Endothelial cell of umbilical vein (primary cell): ENCODE data around the gene BIRC2. TPM values are rescaled to one million over a fixed set of nuclear protein-coding genes. Genes with fewer than 3 reads are reported as not detected.
A peak's percentile ranks its signal among the peaks of the same experiment; 100 is the strongest.

Experiments used
- BruUV-seq: library from RNA; stranded (reverse); fragments of 400-500 nt; replicated peaks from 2 replicates; lab custom pipeline; 2021; lab: Mats Ljungman, UMichigan
- CTCF ChIA-PET: fragments of 300-600, 350-600 bp; sonication (Branson Sonifier 250); formaldehyde crosslinking; loops from one replicate; lab custom pipeline; 2021; ENCODE audit warnings: antibody characterized with exemption, inconsistent platforms; lab: Charles Lee
- POLR2A ChIA-PET: fragments of 300-600, 350-600 bp; sonication (Branson Sonifier 250); formaldehyde crosslinking; loops from one replicate; lab custom pipeline; 2021; ENCODE audit warnings: antibody characterized with exemption, inconsistent platforms; lab: Charles Lee
- DNase-seq: peaks from one replicate; pipeline ENCODE4 v3.0.0-alpha.2; 2011; ENCODE audit warnings: low read depth, low spot score
- FAIRE-seq: peaks from 2 replicates; lab custom pipeline; 2011; peaks lifted over from hg19 to GRCh38; lab: Jason Lieb, UNC
- H2AFZ ChIP-seq: 2 replicates; pipeline ENCODE4 v1.6.0; 2012; ENCODE audit warnings: low read depth, low read length, control low read depth, inconsistent platforms
- H3K27ac ChIP-seq: 2 replicates; pipeline ENCODE4 v1.5.1; 2011; ENCODE audit warnings: low read depth, mild to moderate bottlenecking, control low read depth, low read length, moderate library complexity; ENCODE audit not compliant: insufficient read depth
- H3K27me3 ChIP-seq, 2 experiments: 2 replicates each; pipeline versions ENCODE4 v1.6.0 to v1.6.1; 2011; ENCODE audit warnings: low read length in 2 of 2, mixed read lengths in 1 of 2; ENCODE audit not compliant: control insufficient read depth in 2 of 2, insufficient read depth in 2 of 2
- H3K36me3 ChIP-seq, 2 experiments: 2 replicates in 1 of 2; 3 replicates in 1 of 2; pipeline ENCODE4 v1.5.1; 2011; ENCODE audit warnings: low read length in 2 of 2, mild to moderate bottlenecking in 1 of 2, moderate library complexity in 1 of 2; ENCODE audit not compliant: control insufficient read depth in 2 of 2, insufficient read depth in 2 of 2; ENCODE audit errors: extremely low read depth in 1 of 2
- H3K4me1 ChIP-seq: 3 replicates; pipeline ENCODE4 v1.5.1; 2011; ENCODE audit warnings: mild to moderate bottlenecking, low read length; ENCODE audit not compliant: control insufficient read depth, insufficient read depth; ENCODE audit errors: extremely low read depth
- H3K4me2 ChIP-seq: 2 replicates; pipeline ENCODE4 v1.6.1; 2011; ENCODE audit warnings: low read length, control low read depth, mixed read lengths; ENCODE audit not compliant: insufficient read depth
- H3K4me3 ChIP-seq, 3 experiments: fragments of 200-600 bp in 1 of 3; sonication (generic), shearing (Covaris generic) in 1 of 3; replicated peaks in 1 of 3; 2 replicates each; pipeline ENCODE4 v1.5.1; 2011 to 2016; ENCODE audit warnings: control low read depth in 3 of 3, low read length in 3 of 3, mild to moderate bottlenecking in 2 of 3, inconsistent platforms in 1 of 3, low read depth in 1 of 3, moderate library complexity in 1 of 3; ENCODE audit not compliant: insufficient read depth in 1 of 3
- H3K79me2 ChIP-seq: 2 replicates; pipeline ENCODE4 v1.6.0; 2012; ENCODE audit warnings: low read length, inconsistent platforms; ENCODE audit not compliant: control insufficient read depth, insufficient read depth
- H3K9ac ChIP-seq: replicated peaks from 2 replicates; pipeline ENCODE3; 2011; ENCODE audit warnings: low read length, control low read depth; ENCODE audit not compliant: insufficient read depth; ENCODE audit errors: extremely low read depth
- H3K9me1 ChIP-seq: replicated peaks from 3 replicates; pipeline ENCODE4 v1.6.0; 2011; ENCODE audit warnings: mild to moderate bottlenecking, low read length; ENCODE audit not compliant: control insufficient read depth, insufficient read depth; ENCODE audit errors: extremely low read depth
- H3K9me3 ChIP-seq: replicated peaks from 2 replicates; pipeline ENCODE4 v1.5.1; 2012; ENCODE audit warnings: low read length, inconsistent platforms; ENCODE audit not compliant: control insufficient read depth, insufficient read depth
- H4K20me1 ChIP-seq: replicated peaks from 2 replicates; pipeline ENCODE3; 2011; ENCODE audit warnings: mild to moderate bottlenecking, low read length; ENCODE audit not compliant: control insufficient read depth, insufficient read depth; ENCODE audit errors: extremely low read depth
- EZH2 ChIP-seq: IDR thresholded peaks from 2 replicates; pipeline ENCODE4 v1.6.1; 2012; ENCODE audit warnings: borderline replicate concordance, low read depth, mild to moderate bottlenecking, moderate library complexity, low read length, inconsistent platforms; ENCODE audit not compliant: severe bottlenecking
- FOS ChIP-seq: IDR thresholded peaks from 2 replicates; pipeline ENCODE4 v1.6.1; 2011; ENCODE audit warnings: mild to moderate bottlenecking, low read length, moderate library complexity, borderline replicate concordance; ENCODE audit not compliant: insufficient read depth
- GATA2 ChIP-seq: IDR thresholded peaks from 2 replicates; pipeline ENCODE4 v1.7.0; 2011; ENCODE audit warnings: low read depth, mild to moderate bottlenecking, moderate library complexity, mixed read lengths, low read length; ENCODE audit not compliant: insufficient read length, insufficient read depth
- JUN ChIP-seq: IDR thresholded peaks from 2 replicates; pipeline ENCODE4 v1.6.1; 2011; ENCODE audit warnings: borderline replicate concordance, low read depth; ENCODE audit not compliant: insufficient read length, insufficient read depth
- MYC ChIP-seq: IDR thresholded peaks from one replicate; pipeline ENCODE4 v1.6.1; 2011; ENCODE audit warnings: mild to moderate bottlenecking, low read depth, low read length
- POLR2A ChIP-seq: IDR thresholded peaks from 2 replicates; pipeline ENCODE4 v1.6.1; 2012; ENCODE audit warnings: low read depth, mild to moderate bottlenecking, control low read depth, low read length
- POLR2AphosphoS5 ChIP-seq: IDR thresholded peaks from 2 replicates; pipeline ENCODE4 v1.6.1; 2012; ENCODE audit warnings: low read depth, mild to moderate bottlenecking, control low read depth, low read length, moderate library complexity; ENCODE audit not compliant: insufficient read depth
- dilution Hi-C: fragments of 300-500 bp; cut with MboI; formaldehyde crosslinking; loops from one replicate; pipeline ENCODE4 v1.15.0; 2019; ENCODE audit warnings: low sequenced_read_pairs; ENCODE audit not compliant: extremely low pct_ligation_motif_present
- intact Hi-C: fragments of 100-400 bp; cut with micrococcal nuclease; formaldehyde crosslinking; loops from one replicate; pipeline ENCODE4 v1.10.0; 2022
- polyA plus RNA-seq, 4 experiments: library from polyadenylated mRNA; depleted of rRNA in 3 of 4; stranded (reverse) in 3 of 4; unstranded in 1 of 4; fragments of >200 nt; gene quantifications; 2 replicates each; pipeline versions ENCODE4 v1.2.1 to v1.2.3, GENCODE V29; 2011 to 2012; ENCODE audit warnings: missing spikeins in 1 of 4
- total RNA-seq: library from RNA; stranded (reverse); gene quantifications from 2 replicates; pipeline ENCODE4 v1.2.3, GENCODE V29; 2021
- TF ChIP-seq, protein P1 (sequence below): IDR thresholded peaks from 2 replicates; pipeline ENCODE4 v1.6.1; 2011; ENCODE audit not compliant: insufficient read depth, insufficient read length
- TF ChIP-seq, protein P2 (sequence below), 2 donors: IDR thresholded peaks; 1 replicate in 1 of 2; 2 replicates in 1 of 2; pipeline ENCODE4 v1.5.1; 2011; ENCODE audit warnings: low read length in 2 of 2, mild to moderate bottlenecking in 2 of 2, moderate library complexity in 2 of 2, control low read depth in 1 of 2, inconsistent platforms in 1 of 2, low read depth in 1 of 2; ENCODE audit not compliant: insufficient read depth in 1 of 2; ENCODE audit errors: extremely low read depth in 1 of 2

The BIRC2 gene
- total and polyA plus RNA-seq, 2 donors (not counting 3 experiments of a cell fraction or from before 2014, with no cell fraction given), result 42.8 to 47.3 TPM

GRCh38 chr11:102345904-102346303 lies 1.1 kb upstream of the BIRC2 start:
- Histone ChIP-seq H3K9me1 (no peaks in the 10 kb centered on the region), H3K4me2 (peak overlapping the region; percentile 93), H3K79me2 (peaks cover 36% of the 10 kb centered on the region), H3K9ac (peak overlapping the region; percentile 95), H2AFZ (no peak overlapping the region), H3K27me3 (no peaks in the 10 kb centered on the region), H3K36me3 (peaks cover 0 to 4% of the 10 kb centered on the region in 2 experiments), H3K4me3 (peak overlapping the region; percentile 23 to 99 (median 69)), H3K4me1 (peaks cover 43% of the 10 kb centered on the region), H3K9me3 (no peaks in the 10 kb centered on the region), H3K27ac (peak overlapping the region; percentile 89), H4K20me1 (peaks cover 4% of the 10 kb centered on the region)
- intact Hi-C loops (loop anchor here (1.0 to 5.0 kb wide), 9 partner anchors 39 to 483 kb away; partner anchors contain the start of genes MMP1 and YAP1), dilution Hi-C loops (no loop called here)
- FAIRE-seq (peak; percentile 75), DNase-seq (peak; percentile 89)
- ChIA-PET POLR2A (no interaction called here), CTCF (interaction anchor here (0.7 to 2.1 kb wide), 3 partner anchors 21 to 267 kb away, joined by 3 to 6 read pairs (median 5); no protein-coding TSS in a partner anchor)
- BruUV-seq, result no TSS peak
- TF ChIP-seq EZH2 (no peak), FOS (peak; percentile 92), JUN (peak; percentile 81), GATA2 (peak; percentile 22), POLR2AphosphoS5 (peak; percentile 85), POLR2A (peak; percentile 68), MYC (no peak)
- TF ChIP-seq, protein P1, sequence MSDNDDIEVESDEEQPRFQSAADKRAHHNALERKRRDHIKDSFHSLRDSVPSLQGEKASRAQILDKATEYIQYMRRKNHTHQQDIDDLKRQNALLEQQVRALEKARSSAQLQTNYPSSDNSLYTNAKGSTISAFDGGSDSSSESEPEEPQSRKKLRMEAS, result no peak
- TF ChIP-seq, protein P2, sequence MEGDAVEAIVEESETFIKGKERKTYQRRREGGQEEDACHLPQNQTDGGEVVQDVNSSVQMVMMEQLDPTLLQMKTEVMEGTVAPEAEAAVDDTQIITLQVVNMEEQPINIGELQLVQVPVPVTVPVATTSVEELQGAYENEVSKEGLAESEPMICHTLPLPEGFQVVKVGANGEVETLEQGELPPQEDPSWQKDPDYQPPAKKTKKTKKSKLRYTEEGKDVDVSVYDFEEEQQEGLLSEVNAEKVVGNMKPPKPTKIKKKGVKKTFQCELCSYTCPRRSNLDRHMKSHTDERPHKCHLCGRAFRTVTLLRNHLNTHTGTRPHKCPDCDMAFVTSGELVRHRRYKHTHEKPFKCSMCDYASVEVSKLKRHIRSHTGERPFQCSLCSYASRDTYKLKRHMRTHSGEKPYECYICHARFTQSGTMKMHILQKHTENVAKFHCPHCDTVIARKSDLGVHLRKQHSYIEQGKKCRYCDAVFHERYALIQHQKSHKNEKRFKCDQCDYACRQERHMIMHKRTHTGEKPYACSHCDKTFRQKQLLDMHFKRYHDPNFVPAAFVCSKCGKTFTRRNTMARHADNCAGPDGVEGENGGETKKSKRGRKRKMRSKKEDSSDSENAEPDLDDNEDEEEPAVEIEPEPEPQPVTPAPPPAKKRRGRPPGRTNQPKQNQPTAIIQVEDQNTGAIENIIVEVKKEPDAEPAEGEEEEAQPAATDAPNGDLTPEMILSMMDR (IDR thresholded peaks at IDR 0.05; ENCODE audit: extremely low read depth in 1 of 2, insufficient read depth in 1 of 2, low read depth in 1 of 2, low read length in 2 of 2), result no peak
